ENCODE data around the gene APOL4.
"Not testable (repeated sequence)": the region's sequence is repeated elsewhere in the genome, so short reads cannot be mapped to it uniquely, and the experiment has no call there.

APOL4 gene

DNA sequence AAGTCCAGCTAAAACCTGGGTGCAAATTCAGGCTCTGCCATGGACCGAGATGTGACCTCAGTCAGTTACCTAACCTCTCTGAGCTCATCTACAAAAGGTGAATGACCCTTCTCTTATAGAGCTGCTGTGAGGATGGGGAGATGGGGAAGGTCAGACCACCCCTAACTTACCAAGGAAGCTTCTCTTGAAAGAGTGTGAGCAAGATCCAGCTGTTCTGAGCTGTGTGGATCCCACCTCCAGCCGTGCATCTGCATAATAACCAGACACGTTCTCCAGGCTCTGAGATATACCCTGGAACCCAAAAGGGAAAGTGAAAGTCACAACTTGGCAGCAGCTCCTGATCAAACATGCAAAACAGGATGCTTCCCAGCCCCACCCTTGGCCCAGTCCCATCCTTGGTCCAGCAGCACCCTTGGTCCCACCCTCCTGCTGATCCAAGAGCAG lies 41.1 kb downstream of the APOL4 start, which contains the start of gene APOL3:
Gene APOL3, minus strand, starts transcription at position 257 of the 444 bp plus-strand sequence. CDS start 11,700 bp downstream, outside the sequence.
- DNase-seq (ENCODE audit: extremely low read depth, low read depth), result no peak
- TF ChIP-seq, protein P1, sequence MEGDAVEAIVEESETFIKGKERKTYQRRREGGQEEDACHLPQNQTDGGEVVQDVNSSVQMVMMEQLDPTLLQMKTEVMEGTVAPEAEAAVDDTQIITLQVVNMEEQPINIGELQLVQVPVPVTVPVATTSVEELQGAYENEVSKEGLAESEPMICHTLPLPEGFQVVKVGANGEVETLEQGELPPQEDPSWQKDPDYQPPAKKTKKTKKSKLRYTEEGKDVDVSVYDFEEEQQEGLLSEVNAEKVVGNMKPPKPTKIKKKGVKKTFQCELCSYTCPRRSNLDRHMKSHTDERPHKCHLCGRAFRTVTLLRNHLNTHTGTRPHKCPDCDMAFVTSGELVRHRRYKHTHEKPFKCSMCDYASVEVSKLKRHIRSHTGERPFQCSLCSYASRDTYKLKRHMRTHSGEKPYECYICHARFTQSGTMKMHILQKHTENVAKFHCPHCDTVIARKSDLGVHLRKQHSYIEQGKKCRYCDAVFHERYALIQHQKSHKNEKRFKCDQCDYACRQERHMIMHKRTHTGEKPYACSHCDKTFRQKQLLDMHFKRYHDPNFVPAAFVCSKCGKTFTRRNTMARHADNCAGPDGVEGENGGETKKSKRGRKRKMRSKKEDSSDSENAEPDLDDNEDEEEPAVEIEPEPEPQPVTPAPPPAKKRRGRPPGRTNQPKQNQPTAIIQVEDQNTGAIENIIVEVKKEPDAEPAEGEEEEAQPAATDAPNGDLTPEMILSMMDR (IDR thresholded peaks at IDR 0.05; ENCODE audit: low read depth, low read length), result no peak

DNA sequence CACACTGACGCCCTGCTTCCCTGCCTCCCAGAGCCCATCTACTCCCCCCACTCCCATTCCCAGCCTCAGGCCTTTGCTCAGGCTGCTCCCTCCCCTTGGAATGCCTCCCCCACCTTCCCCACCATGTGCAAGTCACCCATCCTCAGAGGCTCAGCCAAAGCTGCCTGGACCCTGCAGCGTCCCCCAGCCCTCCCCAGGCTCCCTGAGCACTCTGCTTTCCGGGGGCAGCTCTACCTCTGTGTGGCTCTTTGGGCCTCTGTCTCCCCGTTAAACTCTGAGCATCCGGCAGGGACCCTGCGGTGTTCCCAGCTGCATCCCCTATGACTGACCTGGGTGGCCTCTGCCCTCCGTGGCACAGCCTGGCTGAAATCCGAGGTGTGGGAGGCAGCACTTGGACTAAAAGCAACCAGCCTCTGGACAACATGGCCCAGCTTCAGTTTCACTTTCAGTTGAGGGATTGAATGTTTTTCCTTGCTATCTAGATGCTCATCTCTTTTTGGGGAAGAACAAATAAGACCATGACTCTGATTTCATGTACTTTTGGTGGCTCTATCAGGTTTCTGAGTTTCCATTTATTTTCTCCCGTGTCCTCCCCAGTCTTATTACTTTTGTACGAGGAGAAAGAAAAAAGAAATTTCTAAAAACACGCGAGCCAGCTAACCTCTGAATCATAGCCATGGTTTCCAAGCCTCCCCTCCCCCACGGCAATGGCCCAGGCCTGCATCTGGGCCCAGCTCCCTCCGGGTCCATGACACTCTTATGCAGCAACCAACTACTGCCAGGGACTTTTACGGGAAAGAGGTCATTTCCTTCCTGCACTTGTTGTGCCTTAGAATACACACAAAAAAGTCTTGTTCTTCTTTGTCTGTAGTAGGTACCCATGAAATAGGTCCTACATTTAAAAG lies 44.8 kb downstream of the APOL4 start:
- TF ChIP-seq, protein P1 (IDR thresholded peaks at IDR 0.05; ENCODE audit: low read depth, low read length), result no peak
- DNase-seq (ENCODE audit: extremely low read depth, low read depth), result no peak

DNA sequence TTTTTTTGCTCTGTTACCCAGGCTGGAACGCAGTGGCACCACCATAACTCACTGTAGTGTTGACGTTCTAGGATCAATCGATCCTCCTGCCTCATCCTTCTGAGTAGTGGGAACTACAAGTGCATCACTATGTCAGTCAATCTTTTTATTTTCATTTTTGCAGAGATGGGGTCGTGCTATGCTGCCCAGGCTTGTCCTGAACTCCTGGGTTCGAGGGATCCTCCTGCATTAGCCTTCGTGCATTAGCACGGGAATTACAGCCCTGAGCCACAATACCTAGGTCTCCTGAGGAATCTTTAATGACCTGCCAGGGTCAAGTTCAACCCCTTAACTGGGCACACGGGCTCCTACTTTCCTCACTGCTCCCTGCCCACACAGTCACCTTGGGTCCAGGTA lies 45.5 kb downstream of the APOL4 start:
- DNase-seq (ENCODE audit: extremely low read depth, low read depth), result no peak
- TF ChIP-seq, protein P1 (IDR thresholded peaks at IDR 0.05; ENCODE audit: low read depth, low read length), result no peak

DNA sequence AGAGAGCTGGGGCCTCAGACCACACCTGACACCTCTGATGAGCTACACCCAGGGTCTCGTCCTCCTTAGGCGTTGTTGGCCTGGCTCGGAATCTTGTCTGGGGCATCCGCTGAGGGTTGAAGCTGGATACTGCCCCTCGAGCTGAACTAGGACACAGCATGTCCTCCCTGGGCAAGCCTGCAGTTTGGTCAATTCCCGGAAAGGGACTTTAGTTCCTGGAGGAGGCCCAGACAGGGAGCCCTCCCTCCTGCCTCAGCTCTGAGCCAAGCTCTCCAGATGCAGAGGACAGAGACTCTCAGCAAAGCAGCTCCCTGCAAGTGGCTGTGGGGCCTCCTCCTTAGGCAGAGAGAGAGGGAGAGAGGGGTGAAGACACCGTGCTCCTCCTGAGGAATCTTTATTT lies 45.9 kb downstream of the APOL4 start:
- no peak for DNase-seq (ENCODE audit: extremely low read depth, low read depth)
- TF ChIP-seq, protein P1 (IDR thresholded peaks at IDR 0.05; ENCODE audit: low read depth, low read length), result no peak

DNA sequence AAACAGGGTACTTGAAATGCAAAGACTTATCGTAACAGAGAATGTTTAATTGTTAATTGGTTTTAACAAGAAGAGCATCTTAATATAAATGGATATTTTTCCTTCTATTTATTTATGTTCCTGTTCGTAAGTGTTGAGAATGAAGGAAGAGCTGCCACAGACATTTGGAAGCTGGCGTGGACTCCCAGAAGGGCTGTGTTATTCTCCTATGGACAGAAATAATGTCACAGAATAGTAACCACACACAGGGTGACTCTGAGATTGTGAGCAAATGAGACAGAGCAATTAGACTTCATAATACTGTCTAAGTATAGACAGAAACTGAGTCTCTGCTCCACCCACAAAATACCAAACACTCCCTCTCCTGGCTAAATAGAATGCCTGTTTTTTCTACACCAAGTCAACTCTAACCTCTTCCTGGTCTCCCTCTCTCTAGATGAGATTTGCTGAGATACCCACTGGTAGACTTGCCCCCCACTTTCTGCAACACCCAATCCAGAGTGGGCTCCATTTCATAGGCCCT lies 47.1 kb downstream of the APOL4 start:
- DNase-seq (ENCODE audit: extremely low read depth, low read depth), result no peak
- TF ChIP-seq, protein P1 (IDR thresholded peaks at IDR 0.05; ENCODE audit: low read depth, low read length), result no peak

DNA sequence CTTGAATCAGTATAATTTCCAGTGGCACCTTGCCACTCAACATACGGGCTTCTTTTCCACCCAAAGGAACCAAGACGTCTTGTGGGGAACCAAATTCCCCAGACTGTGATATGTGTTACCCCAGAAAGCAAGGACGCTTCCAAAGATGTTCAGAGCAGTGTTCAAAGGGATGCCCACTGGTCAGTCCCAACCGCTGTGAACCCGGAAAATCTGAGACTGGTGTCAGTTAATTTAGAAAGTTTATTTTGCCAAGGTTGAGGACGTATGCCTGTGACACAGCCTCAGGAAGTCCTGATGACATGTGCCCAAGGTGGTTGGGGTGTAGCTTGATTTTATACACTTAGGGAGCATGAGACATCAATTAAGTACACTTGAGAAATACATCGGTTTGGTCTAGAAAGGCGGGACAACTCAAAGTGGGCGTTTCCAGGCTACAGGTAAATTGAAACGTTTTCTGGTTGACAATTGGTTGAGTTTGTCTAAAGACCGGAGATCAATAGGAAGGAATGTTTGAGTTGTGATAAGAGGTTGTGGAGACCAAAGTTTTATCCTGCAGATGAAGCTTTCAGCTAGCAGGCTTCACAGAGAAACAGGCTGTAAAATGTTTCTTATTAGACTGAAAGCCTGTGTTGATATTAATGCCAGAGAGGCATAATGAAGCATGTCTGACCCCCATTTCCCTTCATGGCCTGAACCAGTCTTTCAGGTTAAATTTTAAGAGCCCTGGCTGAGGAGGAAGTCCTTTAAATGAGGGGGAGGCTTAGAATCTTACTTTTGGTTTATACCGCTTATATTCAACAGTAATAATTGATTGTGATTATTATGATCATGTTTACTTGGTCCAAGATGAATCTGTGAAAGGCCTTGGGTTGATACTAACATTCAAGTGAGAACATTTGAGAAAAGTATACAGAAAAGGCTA lies 47.8 kb downstream of the APOL4 start:
- no peak for DNase-seq (ENCODE audit: extremely low read depth, low read depth)

DNA sequence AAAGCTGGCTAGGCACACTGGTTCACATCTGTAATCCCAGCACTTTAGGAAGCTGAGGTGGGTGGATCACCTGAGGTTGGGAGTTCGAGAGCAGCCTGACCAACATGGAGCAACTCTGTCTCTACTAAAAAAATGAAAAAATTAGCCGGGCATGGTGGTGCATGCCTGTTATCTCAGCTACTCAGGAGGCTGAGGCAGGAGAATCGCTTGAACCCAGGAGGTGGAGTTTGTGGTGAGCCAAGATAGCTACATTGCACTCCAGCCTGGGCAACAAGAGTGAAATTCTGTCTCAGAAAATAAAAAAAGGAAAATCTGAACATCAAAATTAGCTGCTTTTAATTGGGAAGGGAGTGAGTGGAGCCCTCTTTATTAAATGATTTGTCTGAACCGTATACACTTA lies 48.8 kb downstream of the APOL4 start:
- not testable (repeated sequence) for DNase-seq (ENCODE audit: extremely low read depth, low read depth)

More for the DNA sequence above, 47.8 kb downstream of the APOL4 start:
- TF ChIP-seq, protein P1 (IDR thresholded peaks at IDR 0.05; ENCODE audit: low read depth, low read length), result no peak
